MCF 10A (cell line): ENCODE results near the gene C5AR1. TPM values are rescaled to one million over a fixed set of nuclear protein-coding genes. Genes with fewer than 3 reads are reported as not detected.

Experiments used
- BruUV-seq: library from RNA; stranded (reverse); fragments of 400-500 nt; replicated peaks from 2 replicates; lab custom pipeline; 2021; lab: Mats Ljungman, UMichigan
- CTCF ChIA-PET: fragments of 300-600 bp; sonication (Branson Sonifier 250); formaldehyde crosslinking; extraction: SDS; loops from one replicate; lab custom pipeline; 2021; ENCODE audit warnings: antibody characterized with exemption, inconsistent platforms; lab: Yijun Ruan, JAX
- POLR2A ChIA-PET: fragments of 300-600, 350-650 bp; sonication (Branson Sonifier 250); formaldehyde crosslinking; extraction: SDS; loops from one replicate; lab custom pipeline; 2020; ENCODE audit warnings: antibody characterized with exemption, inconsistent platforms; lab: Yijun Ruan, JAX
- DNase-seq: peaks from one replicate; pipeline ENCODE4 v3.0.0-alpha.2; 2018; ENCODE audit not compliant: unreplicated experiment
- H3K27ac Mint-ChIP-seq: one replicate; pipeline ENCODE4 v1.8.0; 2022; ENCODE audit warnings: mild to moderate bottlenecking, low read depth, mixed read lengths; ENCODE audit not compliant: unreplicated experiment
- H3K27me3 Mint-ChIP-seq: one replicate; pipeline ENCODE4 v1.8.0; 2022; ENCODE audit warnings: mixed read lengths; ENCODE audit not compliant: insufficient read depth, unreplicated experiment
- H3K36me3 Mint-ChIP-seq: one replicate; pipeline ENCODE4 v1.8.0; 2022; ENCODE audit warnings: mild to moderate bottlenecking, moderate library complexity, mixed read lengths; ENCODE audit not compliant: insufficient read depth, unreplicated experiment
- H3K4me1 Mint-ChIP-seq: one replicate; pipeline ENCODE4 v1.8.0; 2022; ENCODE audit warnings: mixed read lengths; ENCODE audit not compliant: insufficient read depth, unreplicated experiment
- H3K4me3 Mint-ChIP-seq: one replicate; pipeline ENCODE4 v1.8.0; 2022; ENCODE audit warnings: mild to moderate bottlenecking, moderate library complexity, mixed read lengths; ENCODE audit not compliant: unreplicated experiment
- H3K9me3 Mint-ChIP-seq: one replicate; pipeline ENCODE4 v1.8.0; 2022; ENCODE audit warnings: mixed read lengths; ENCODE audit not compliant: unreplicated experiment
- CTCF ChIP-seq: fragments of 200-600 bp; IDR thresholded peaks from one replicate; pipeline ENCODE4 v1.8.0; 2022; ENCODE audit warnings: antibody characterized with exemption, mild to moderate bottlenecking; ENCODE audit not compliant: unreplicated experiment
- intact Hi-C: fragments of 100-400 bp; cut with micrococcal nuclease; formaldehyde crosslinking; loops from 2 replicates; pipeline ENCODE4 v1.14.1; 2022
- total RNA-seq: library from RNA; stranded (reverse); gene quantifications from 2 replicates; pipeline ENCODE4 v1.2.3, GENCODE V29; 2022

The C5AR1 gene
- total RNA-seq, 1 experiment from 2014 or later: 1.9 TPM

- H3K9me3 Mint-ChIP-seq: no peaks in the 10 kb centered on the region
- POLR2A ChIA-PET: no interaction called here
- BruUV-seq: no TSS peak
- no peaks in the 10 kb centered on the region for H3K4me1 Mint-ChIP-seq
- H3K27me3 Mint-ChIP-seq: no peaks in the 10 kb centered on the region
- TF ChIP-seq CTCF: no peak
- H3K4me3 Mint-ChIP-seq: no peak overlapping the region
- no peak for DNase-seq
- no peaks in the 10 kb centered on the region for H3K36me3 Mint-ChIP-seq
- CTCF ChIA-PET: no interaction called here
- intact Hi-C loops: no loop called here
- no peak overlapping the region for H3K27ac Mint-ChIP-seq
Observed at GRCh38 chr19:47322058-47322457, 12.4 kb downstream of the C5AR1 start.

- BruUV-seq: no TSS peak
- Mint-ChIP-seq H3K4me3 (no peak overlapping the region), H3K36me3 (no peaks in the 10 kb centered on the region), H3K4me1 (no peaks in the 10 kb centered on the region), H3K9me3 (no peaks in the 10 kb centered on the region), H3K27me3 (no peaks in the 10 kb centered on the region), H3K27ac (no peak overlapping the region)
- intact Hi-C loops: no loop called here
- no peak for TF ChIP-seq CTCF
- POLR2A ChIA-PET: interaction anchor here (0.9 kb wide), 1 partner anchor 18 kb away, joined by 3 read pairs; no protein-coding TSS in a partner anchor
- DNase-seq: no peak
- CTCF ChIA-PET: interaction anchor here (0.6 to 2.8 kb wide), 5 partner anchors 15 to 384 kb away, joined by 3 to 16 read pairs (median 4); partner anchors contain the start of gene DHX34
Observed at GRCh38 chr19:47323409-47323808, 13.7 kb downstream of the C5AR1 start.

GRCh38 chr19:47323872-47324271, 14.2 kb downstream of the C5AR1 start:
- POLR2A ChIA-PET: interaction anchor here (0.9 kb wide), 1 partner anchor 18 kb away, joined by 3 read pairs; no protein-coding TSS in a partner anchor
- intact Hi-C loops: no loop called here
- Mint-ChIP-seq H3K27ac (no peak overlapping the region), H3K36me3 (no peaks in the 10 kb centered on the region), H3K9me3 (no peaks in the 10 kb centered on the region), H3K4me3 (no peak overlapping the region), H3K27me3 (no peaks in the 10 kb centered on the region), H3K4me1 (no peaks in the 10 kb centered on the region)
- BruUV-seq: no TSS peak
- no peak for DNase-seq
- CTCF ChIA-PET: interaction anchor here (0.6 to 2.8 kb wide), 4 partner anchors 16 to 384 kb away, joined by 3 to 16 read pairs (median 4); partner anchors contain the start of gene DHX34
- no peak for TF ChIP-seq CTCF

GRCh38 chr19:47324502-47324901, 14.8 kb downstream of the C5AR1 start:
- intact Hi-C loops: no loop called here
- no peak for TF ChIP-seq CTCF
- CTCF ChIA-PET: interaction anchor here (1.8 to 2.8 kb wide), 2 partner anchors 25 to 40 kb away, joined by 4 to 16 read pairs; partner anchors contain the start of gene DHX34
- H3K4me1 Mint-ChIP-seq: no peaks in the 10 kb centered on the region
- H3K27ac Mint-ChIP-seq: no peak overlapping the region
- DNase-seq: no peak
- BruUV-seq: no TSS peak
- H3K9me3 Mint-ChIP-seq: no peaks in the 10 kb centered on the region
- POLR2A ChIA-PET: interaction anchor here (0.6 kb wide), 1 partner anchor 24 kb away, joined by 3 read pairs; the partner anchor contains the start of gene DHX34
- H3K27me3 Mint-ChIP-seq: no peaks in the 10 kb centered on the region
- no peak overlapping the region for H3K4me3 Mint-ChIP-seq
- no peaks in the 10 kb centered on the region for H3K36me3 Mint-ChIP-seq
